NOMO-1 (cell line): ENCODE results near the gene DGKB.

ENCODE experiments used
- DNase-seq, 2 experiments: peaks; one replicate each; lab custom pipeline; 2025; ENCODE audit not compliant: unreplicated experiment in 2 of 2; lab: John Stamatoyannopoulos, UW

Gene DGKB

DNA sequence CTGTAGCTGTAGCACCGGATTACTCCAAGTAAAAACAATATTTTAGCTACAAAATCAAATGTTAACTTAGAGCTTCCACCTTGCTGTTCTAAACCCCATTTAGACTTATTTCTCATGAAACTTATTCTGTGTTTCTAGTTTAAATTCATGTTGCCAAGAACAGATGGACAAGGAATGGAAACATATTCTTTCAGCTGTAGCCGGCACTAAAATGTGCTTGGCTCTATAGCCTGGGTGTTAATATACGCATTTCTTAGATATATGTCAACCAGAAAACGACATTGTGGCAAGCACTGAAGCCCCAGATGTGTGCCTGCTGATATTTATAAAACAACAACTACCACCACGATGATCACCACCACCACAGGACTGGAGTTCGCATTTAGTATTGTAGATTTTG is 722.8 kb downstream of the DGKB start:
- no peak for DNase-seq

GRCh38 chr7:14177876-14178275 is 724.7 kb downstream of the DGKB start:
- no peak for DNase-seq

DNA sequence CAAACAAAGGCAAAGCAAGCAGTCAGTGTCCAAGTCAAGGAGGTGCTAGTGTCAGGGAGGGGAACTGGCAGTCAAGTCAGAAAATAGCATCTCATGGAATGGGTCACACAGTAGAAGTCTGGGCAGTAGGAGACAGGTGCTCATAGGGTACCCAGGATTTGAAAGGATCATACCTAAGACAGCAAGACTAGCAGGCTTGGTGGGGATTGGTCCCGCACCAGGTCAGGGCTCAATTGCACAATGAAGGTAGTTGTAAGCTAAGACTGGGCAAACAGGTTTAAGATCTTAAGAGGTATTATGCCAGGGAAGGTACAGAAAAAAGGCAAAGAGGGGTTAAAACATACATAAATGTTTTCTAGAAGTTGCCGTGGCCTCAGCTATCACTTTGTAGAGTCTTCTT is 731.7 kb downstream of the DGKB start:
- DNase-seq, result no peak

- no peak for DNase-seq
Observed at GRCh38 chr7:14158111-14158510, 744.4 kb downstream of the DGKB start.

GRCh38 chr7:14156436-14156835 is 746.1 kb downstream of the DGKB start:
- DNase-seq, result no peak

GRCh38 chr7:14148974-14149373 is 753.6 kb downstream of the DGKB start:
- DNase-seq, result no peak

- no peak for DNase-seq
Observed at GRCh38 chr7:14147532-14147931, 755.0 kb downstream of the DGKB start.

GRCh38 chr7:14144538-14144937 is 758.0 kb downstream of the DGKB start:
- no peak for DNase-seq

- DNase-seq, result no peak
Observed at GRCh38 chr7:14144109-14144508, 758.4 kb downstream of the DGKB start.

GRCh38 chr7:14137676-14138075 is 764.9 kb downstream of the DGKB start:
- no peak for DNase-seq

- no peak for DNase-seq
Observed at GRCh38 chr7:14133752-14134151, 768.8 kb downstream of the DGKB start.

DNA sequence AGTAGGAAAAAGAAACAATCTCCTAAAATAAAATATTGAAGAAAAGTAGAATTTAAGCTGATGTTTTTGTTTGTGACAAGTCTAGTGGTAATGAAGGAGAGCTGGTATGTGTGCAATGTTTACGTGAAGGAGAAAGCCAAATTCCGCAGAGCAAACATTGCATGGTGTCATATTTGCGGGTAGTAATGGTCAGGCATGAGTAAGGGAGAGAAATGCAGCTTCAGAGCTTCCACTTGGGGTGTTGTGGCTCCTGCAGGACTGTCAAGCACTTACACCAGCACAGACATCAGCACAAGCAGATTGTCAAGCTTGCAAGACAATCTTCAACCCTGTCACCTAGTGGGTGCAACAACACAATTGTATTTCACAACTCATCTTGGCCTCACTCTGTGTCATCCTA is 776.6 kb downstream of the DGKB start:
- no peak for DNase-seq

GRCh38 chr7:14124716-14125115 is 777.8 kb downstream of the DGKB start:
- DNase-seq, result no peak

- no peak for DNase-seq
Observed at GRCh38 chr7:14123923-14124322, 778.6 kb downstream of the DGKB start.

- DNase-seq, result no peak
Observed at GRCh38 chr7:14115701-14116100, 786.9 kb downstream of the DGKB start.

DNA sequence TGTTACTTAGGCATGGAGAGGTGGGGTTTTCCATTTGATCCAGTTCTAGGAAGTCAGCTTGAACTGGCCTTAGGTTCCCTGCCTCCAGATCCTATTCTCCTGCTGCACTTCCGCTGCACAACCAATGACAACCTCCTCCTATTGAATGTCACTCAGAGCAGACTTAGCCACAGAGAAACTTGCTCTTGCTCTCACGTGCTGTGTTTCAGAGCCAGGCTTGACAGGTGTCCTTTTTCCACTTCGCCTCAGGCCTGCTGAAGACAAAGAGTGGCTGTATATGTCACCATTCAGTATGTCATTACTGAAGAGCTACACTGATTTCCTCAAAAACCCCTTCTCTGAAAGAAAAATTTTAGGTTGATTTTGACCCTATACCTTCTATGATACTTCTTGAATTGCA is 797.7 kb downstream of the DGKB start:
- no peak for DNase-seq

GRCh38 chr7:14096159-14096558 is 806.4 kb downstream of the DGKB start:
- DNase-seq, result no peak

- DNase-seq, result no peak
Observed at GRCh38 chr7:14095233-14095950, 807.2 kb downstream of the DGKB start.
